Measurements from ENCODE around the gene INSR. TPM values are rescaled to one million over a fixed set of nuclear protein-coding genes. Genes with fewer than 3 reads are reported as not detected.

The INSR gene
- total RNA-seq, 1 experiment from 2014 or later, result 35.9 TPM

- TF ChIP-seq, protein P1, sequence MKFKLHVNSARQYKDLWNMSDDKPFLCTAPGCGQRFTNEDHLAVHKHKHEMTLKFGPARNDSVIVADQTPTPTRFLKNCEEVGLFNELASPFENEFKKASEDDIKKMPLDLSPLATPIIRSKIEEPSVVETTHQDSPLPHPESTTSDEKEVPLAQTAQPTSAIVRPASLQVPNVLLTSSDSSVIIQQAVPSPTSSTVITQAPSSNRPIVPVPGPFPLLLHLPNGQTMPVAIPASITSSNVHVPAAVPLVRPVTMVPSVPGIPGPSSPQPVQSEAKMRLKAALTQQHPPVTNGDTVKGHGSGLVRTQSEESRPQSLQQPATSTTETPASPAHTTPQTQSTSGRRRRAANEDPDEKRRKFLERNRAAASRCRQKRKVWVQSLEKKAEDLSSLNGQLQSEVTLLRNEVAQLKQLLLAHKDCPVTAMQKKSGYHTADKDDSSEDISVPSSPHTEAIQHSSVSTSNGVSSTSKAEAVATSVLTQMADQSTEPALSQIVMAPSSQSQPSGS (CRISPR knock-in tag; IDR thresholded peaks at IDR 0.05; ENCODE audit: borderline replicate concordance, low read depth), result no peak
- TF ChIP-seq GRHL2 (CRISPR knock-in tag; IDR thresholded peaks at IDR 0.05; ENCODE audit: insufficient replicate concordance, severe bottlenecking) (no peak), MAX (CRISPR knock-in tag; IDR thresholded peaks at IDR 0.05) (no peak), ZNF512 (CRISPR knock-in tag; IDR thresholded peaks at IDR 0.05; ENCODE audit: borderline replicate concordance) (no peak), GTF2I (CRISPR knock-in tag; conservative IDR thresholded peaks at IDR 0.05) (no peak), ZNF219 (CRISPR knock-in tag; IDR thresholded peaks at IDR 0.05; ENCODE audit: borderline replicate concordance) (no peak), ZNF396 (CRISPR knock-in tag; IDR thresholded peaks at IDR 0.05; ENCODE audit: borderline replicate concordance) (no peak), ZNF232 (CRISPR knock-in tag; IDR thresholded peaks at IDR 0.05) (no peak)
- TF ChIP-seq, protein P2, sequence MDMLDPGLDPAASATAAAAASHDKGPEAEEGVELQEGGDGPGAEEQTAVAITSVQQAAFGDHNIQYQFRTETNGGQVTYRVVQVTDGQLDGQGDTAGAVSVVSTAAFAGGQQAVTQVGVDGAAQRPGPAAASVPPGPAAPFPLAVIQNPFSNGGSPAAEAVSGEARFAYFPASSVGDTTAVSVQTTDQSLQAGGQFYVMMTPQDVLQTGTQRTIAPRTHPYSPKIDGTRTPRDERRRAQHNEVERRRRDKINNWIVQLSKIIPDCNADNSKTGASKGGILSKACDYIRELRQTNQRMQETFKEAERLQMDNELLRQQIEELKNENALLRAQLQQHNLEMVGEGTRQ (CRISPR knock-in tag; IDR thresholded peaks at IDR 0.05), result no peak
- TF ChIP-seq, protein P3, sequence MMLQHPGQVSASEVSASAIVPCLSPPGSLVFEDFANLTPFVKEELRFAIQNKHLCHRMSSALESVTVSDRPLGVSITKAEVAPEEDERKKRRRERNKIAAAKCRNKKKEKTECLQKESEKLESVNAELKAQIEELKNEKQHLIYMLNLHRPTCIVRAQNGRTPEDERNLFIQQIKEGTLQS (CRISPR knock-in tag; conservative IDR thresholded peaks at IDR 0.05), result no peak
- TF ChIP-seq, protein P4, sequence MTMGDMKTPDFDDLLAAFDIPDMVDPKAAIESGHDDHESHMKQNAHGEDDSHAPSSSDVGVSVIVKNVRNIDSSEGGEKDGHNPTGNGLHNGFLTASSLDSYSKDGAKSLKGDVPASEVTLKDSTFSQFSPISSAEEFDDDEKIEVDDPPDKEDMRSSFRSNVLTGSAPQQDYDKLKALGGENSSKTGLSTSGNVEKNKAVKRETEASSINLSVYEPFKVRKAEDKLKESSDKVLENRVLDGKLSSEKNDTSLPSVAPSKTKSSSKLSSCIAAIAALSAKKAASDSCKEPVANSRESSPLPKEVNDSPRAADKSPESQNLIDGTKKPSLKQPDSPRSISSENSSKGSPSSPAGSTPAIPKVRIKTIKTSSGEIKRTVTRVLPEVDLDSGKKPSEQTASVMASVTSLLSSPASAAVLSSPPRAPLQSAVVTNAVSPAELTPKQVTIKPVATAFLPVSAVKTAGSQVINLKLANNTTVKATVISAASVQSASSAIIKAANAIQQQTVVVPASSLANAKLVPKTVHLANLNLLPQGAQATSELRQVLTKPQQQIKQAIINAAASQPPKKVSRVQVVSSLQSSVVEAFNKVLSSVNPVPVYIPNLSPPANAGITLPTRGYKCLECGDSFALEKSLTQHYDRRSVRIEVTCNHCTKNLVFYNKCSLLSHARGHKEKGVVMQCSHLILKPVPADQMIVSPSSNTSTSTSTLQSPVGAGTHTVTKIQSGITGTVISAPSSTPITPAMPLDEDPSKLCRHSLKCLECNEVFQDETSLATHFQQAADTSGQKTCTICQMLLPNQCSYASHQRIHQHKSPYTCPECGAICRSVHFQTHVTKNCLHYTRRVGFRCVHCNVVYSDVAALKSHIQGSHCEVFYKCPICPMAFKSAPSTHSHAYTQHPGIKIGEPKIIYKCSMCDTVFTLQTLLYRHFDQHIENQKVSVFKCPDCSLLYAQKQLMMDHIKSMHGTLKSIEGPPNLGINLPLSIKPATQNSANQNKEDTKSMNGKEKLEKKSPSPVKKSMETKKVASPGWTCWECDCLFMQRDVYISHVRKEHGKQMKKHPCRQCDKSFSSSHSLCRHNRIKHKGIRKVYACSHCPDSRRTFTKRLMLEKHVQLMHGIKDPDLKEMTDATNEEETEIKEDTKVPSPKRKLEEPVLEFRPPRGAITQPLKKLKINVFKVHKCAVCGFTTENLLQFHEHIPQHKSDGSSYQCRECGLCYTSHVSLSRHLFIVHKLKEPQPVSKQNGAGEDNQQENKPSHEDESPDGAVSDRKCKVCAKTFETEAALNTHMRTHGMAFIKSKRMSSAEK (CRISPR knock-in tag; IDR thresholded peaks at IDR 0.05; ENCODE audit: borderline replicate concordance), result no peak
Observed at GRCh38 chr19:7328647-7329046, 34.4 kb upstream of the INSR start (continued).

GRCh38 chr19:7327802-7328201 is 33.6 kb upstream of the INSR start:
- POLR2A ChIA-PET, result interaction anchor here (0.7 kb wide), 1 partner anchor 185 kb away, joined by 3 read pairs; no protein-coding TSS in a partner anchor
- ATAC-seq, result no peak

GRCh38 chr19:7326105-7326877 is 32.1 kb upstream of the INSR start:
- ATAC-seq (peak; percentile 86), DNase-seq (ENCODE audit: low spot score) (peak; percentile 80)
- ChIA-PET CTCF (interaction anchor here (0.5 to 1.8 kb wide), 22 partner anchors 9 to 227 kb away, joined by 3 to 12 read pairs (median 4); a partner anchor contains a TSS), POLR2A (interaction anchor here (0.6 kb wide), 1 partner anchor 186 kb away, joined by 3 read pairs; no protein-coding TSS in a partner anchor)
- H3K9me3 Mint-ChIP-seq, result peaks cover 16% of the 10 kb centered on the region
- no peaks in the 10 kb centered on the region for H3K36me3 Mint-ChIP-seq
- H3K27me3 Mint-ChIP-seq (ENCODE audit: low read depth), result peaks cover 5% of the 10 kb centered on the region; the same call in 1 of the 2 replicates
- no peak overlapping the region for H3K27ac Mint-ChIP-seq
- H3K4me3 Mint-ChIP-seq, result no peak overlapping the region
- TF ChIP-seq SOX15 (CRISPR knock-in tag; IDR thresholded peaks at IDR 0.05), result no peak
- TF ChIP-seq, protein P5, sequence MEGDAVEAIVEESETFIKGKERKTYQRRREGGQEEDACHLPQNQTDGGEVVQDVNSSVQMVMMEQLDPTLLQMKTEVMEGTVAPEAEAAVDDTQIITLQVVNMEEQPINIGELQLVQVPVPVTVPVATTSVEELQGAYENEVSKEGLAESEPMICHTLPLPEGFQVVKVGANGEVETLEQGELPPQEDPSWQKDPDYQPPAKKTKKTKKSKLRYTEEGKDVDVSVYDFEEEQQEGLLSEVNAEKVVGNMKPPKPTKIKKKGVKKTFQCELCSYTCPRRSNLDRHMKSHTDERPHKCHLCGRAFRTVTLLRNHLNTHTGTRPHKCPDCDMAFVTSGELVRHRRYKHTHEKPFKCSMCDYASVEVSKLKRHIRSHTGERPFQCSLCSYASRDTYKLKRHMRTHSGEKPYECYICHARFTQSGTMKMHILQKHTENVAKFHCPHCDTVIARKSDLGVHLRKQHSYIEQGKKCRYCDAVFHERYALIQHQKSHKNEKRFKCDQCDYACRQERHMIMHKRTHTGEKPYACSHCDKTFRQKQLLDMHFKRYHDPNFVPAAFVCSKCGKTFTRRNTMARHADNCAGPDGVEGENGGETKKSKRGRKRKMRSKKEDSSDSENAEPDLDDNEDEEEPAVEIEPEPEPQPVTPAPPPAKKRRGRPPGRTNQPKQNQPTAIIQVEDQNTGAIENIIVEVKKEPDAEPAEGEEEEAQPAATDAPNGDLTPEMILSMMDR (IDR thresholded peaks at IDR 0.05), result peak; percentile 54
- no peaks in the 10 kb centered on the region for H3K4me1 Mint-ChIP-seq

More at GRCh38 chr19:7327802-7328201, 33.6 kb upstream of the INSR start:
- Mint-ChIP-seq H3K4me3 (no peak overlapping the region), H3K27me3 (ENCODE audit: low read depth) (peaks cover 5% of the 10 kb centered on the region; the same call in 1 of the 2 replicates), H3K36me3 (no peaks in the 10 kb centered on the region), H3K4me1 (no peaks in the 10 kb centered on the region), H3K27ac (no peak overlapping the region), H3K9me3 (peaks cover 16% of the 10 kb centered on the region)
- CTCF ChIA-PET, result no interaction called here
- no peak for DNase-seq (ENCODE audit: low spot score)
- TF ChIP-seq EMX1 (CRISPR knock-in tag; IDR thresholded peaks at IDR 0.05), result no peak
- peak; percentile 95 for TF ChIP-seq HMGA2 (CRISPR knock-in tag; IDR thresholded peaks at IDR 0.05)

Data from WTC11 (cell line).